Liver (tissue), 9 donors: ENCODE measurements around the gene DDIAS. TPM values are rescaled to one million over a fixed set of nuclear protein-coding genes. Genes with fewer than 3 reads are reported as not detected.

Experiments
- DNase-seq: peaks from one replicate; pipeline ENCODE4 v3.0.0-alpha.2; 2017; ENCODE audit warnings: low spot score
- H3K27ac ChIP-seq, 2 donors: one replicate each; pipeline ENCODE4 v1.7.0; 2013; ENCODE audit warnings: inconsistent platforms in 2 of 2, low read length in 2 of 2, control low read depth in 1 of 2, low read depth in 1 of 2, mild to moderate bottlenecking in 1 of 2
- H3K27me3 ChIP-seq, 4 donors: one replicate each; pipeline versions ENCODE4 v1.6.1 to v1.7.0; 2013; ENCODE audit warnings: low read length in 3 of 4, inconsistent platforms in 1 of 4, mild to moderate bottlenecking in 1 of 4, moderate library complexity in 1 of 4; ENCODE audit not compliant: control insufficient read depth in 4 of 4, insufficient read depth in 4 of 4
- H3K36me3 ChIP-seq, 4 donors: one replicate each; pipeline versions ENCODE4 v1.6.1 to v1.7.0; 2013; ENCODE audit warnings: low read length in 3 of 4, mild to moderate bottlenecking in 3 of 4, low read depth in 1 of 4, moderate library complexity in 1 of 4; ENCODE audit not compliant: control insufficient read depth in 4 of 4, insufficient read depth in 3 of 4
- H3K4me1 ChIP-seq, 4 donors: one replicate each; pipeline versions ENCODE4 v1.6.1 to v1.7.0; 2013; ENCODE audit warnings: low read length in 3 of 4, mild to moderate bottlenecking in 3 of 4, moderate library complexity in 1 of 4; ENCODE audit not compliant: control insufficient read depth in 4 of 4, insufficient read depth in 4 of 4
- H3K4me3 ChIP-seq, 3 donors: one replicate each; pipeline versions ENCODE4 v1.6.1 to v1.7.0; 2013; ENCODE audit warnings: low read length in 3 of 3, control low read depth in 1 of 3, low read depth in 1 of 3, mild to moderate bottlenecking in 1 of 3
- H3K9ac ChIP-seq, 2 donors: one replicate each; pipeline ENCODE4 v1.7.0; 2013; ENCODE audit warnings: low read length in 2 of 2, mild to moderate bottlenecking in 2 of 2, moderate library complexity in 2 of 2, control low read depth in 1 of 2, low read depth in 1 of 2
- H3K9me3 ChIP-seq, 4 donors: one replicate each; pipeline versions ENCODE4 v1.6.1 to v1.7.0; 2013; ENCODE audit warnings: low read length in 3 of 4; ENCODE audit not compliant: control insufficient read depth in 4 of 4
- EGR1 ChIP-seq, 2 donors: IDR thresholded peaks; 2 replicates each; pipeline ENCODE4 v1.6.1; 2016 to 2018; ENCODE audit warnings: antibody characterized with exemption in 2 of 2, low read depth in 2 of 2
- FOXA2 ChIP-seq: IDR thresholded peaks from 2 replicates; pipeline ENCODE4 v1.6.1; 2016; ENCODE audit warnings: antibody characterized with exemption
- GABPA ChIP-seq, 2 donors: IDR thresholded peaks in 1 of 2; conservative IDR thresholded peaks in 1 of 2; 2 replicates each; pipeline ENCODE4 v1.6.1; 2016; ENCODE audit warnings: antibody characterized with exemption in 2 of 2, mild to moderate bottlenecking in 1 of 2, moderate library complexity in 1 of 2
- HNF4G ChIP-seq: IDR thresholded peaks from 2 replicates; pipeline ENCODE4 v1.6.1; 2016; ENCODE audit warnings: antibody characterized with exemption
- NR2F2 ChIP-seq: IDR thresholded peaks from 2 replicates; pipeline ENCODE4 v1.6.1; 2016; ENCODE audit warnings: antibody characterized with exemption
- RAD21 ChIP-seq, 2 donors: IDR thresholded peaks; 2 replicates each; pipeline ENCODE4 v1.6.1; 2016; ENCODE audit warnings: antibody characterized with exemption in 2 of 2, mild to moderate bottlenecking in 2 of 2
- REST ChIP-seq: IDR thresholded peaks from 2 replicates; pipeline ENCODE4 v1.6.1; 2016; ENCODE audit warnings: antibody characterized with exemption, mild to moderate bottlenecking
- RXRA ChIP-seq, 2 donors: IDR thresholded peaks; 2 replicates each; pipeline ENCODE4 v1.6.1; 2017 to 2018; ENCODE audit warnings: antibody characterized with exemption in 2 of 2, mild to moderate bottlenecking in 1 of 2
- YY1 ChIP-seq: IDR thresholded peaks from 2 replicates; pipeline ENCODE4 v1.6.1; 2016; ENCODE audit warnings: antibody characterized with exemption, mild to moderate bottlenecking
- WGBS: extraction: QIAGEN DNeasy Blood & Tissue Kit; methylation state at CpG from one replicate; pipeline ENCODE4 v1.1.7; 2013; 5-methylcytosine and 5-hydroxymethylcytosine counted together
- polyA plus RNA-seq, 2 donors: library from polyadenylated mRNA; stranded (reverse) in 1 of 2; unstranded in 1 of 2; fragments of 200-250 nt in 1 of 2; fragments of >200 nt in 1 of 2; fragmentation: Nextera tagmentation in 1 of 2; extraction: Ambion mirVana in 1 of 2; gene quantifications; one replicate each; pipeline versions ENCODE4 v1.2.1 to v1.2.3, GENCODE V29; 2013 to 2015
- total RNA-seq, 2 donors: library from RNA; depleted of rRNA; stranded (reverse); fragments of >200 nt; gene quantifications; one replicate each; pipeline ENCODE4 v1.2.3, GENCODE V29; 2014
- TF ChIP-seq, protein P1 (sequence below): IDR thresholded peaks from 2 replicates; pipeline ENCODE4 v1.6.1; 2016; ENCODE audit warnings: antibody characterized with exemption
- TF ChIP-seq, protein P2 (sequence below): IDR thresholded peaks from 2 replicates; pipeline ENCODE4 v1.6.1; 2016; ENCODE audit warnings: antibody characterized with exemption
- donor health status: healthy.
- donor health status: healthy.
- donor health status: healthy.
- donor health status: healthy.
- donor health status: healthy.

Gene DDIAS
- total and polyA plus RNA-seq, 4 donors, result 0.25 to 8.4 (median 0.47) TPM

DNA sequence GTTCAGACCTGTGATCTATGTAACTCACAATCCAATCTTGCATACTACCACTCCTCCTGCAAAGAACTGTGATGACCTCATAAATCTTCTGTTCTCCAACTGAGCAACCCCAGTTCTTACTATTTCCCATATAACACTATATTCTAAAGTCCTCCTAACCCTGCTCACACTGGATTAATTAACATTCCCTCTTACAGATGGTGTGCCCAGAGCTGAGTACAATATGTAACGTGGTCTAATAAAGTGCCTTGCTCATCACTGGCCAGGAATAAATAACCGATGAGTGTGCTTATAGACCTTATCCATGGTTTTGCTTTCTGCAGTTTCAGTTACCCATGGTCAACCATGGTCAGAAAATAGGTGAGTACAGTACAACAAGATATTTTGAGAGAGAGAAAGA lies 29.9 kb upstream of the DDIAS start:
- Histone ChIP-seq H3K9me3 (no peaks in the 10 kb centered on the region), H3K9ac (no peak overlapping the region), H3K4me1 (peaks cover 0 to 7% (median 3%) of the 10 kb centered on the region in 4 donors), H3K4me3 (no peak overlapping the region), H3K27ac (no peak overlapping the region), H3K36me3 (no peaks in the 10 kb centered on the region), H3K27me3 (no peaks in the 10 kb centered on the region)
- 97% methylated on average over 2 of the region's 2 CpGs for WGBS
- no peak for TF ChIP-seq HNF4G
- TF ChIP-seq, protein P1, sequence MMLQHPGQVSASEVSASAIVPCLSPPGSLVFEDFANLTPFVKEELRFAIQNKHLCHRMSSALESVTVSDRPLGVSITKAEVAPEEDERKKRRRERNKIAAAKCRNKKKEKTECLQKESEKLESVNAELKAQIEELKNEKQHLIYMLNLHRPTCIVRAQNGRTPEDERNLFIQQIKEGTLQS, result no peak
- no peak for TF ChIP-seq YY1
- TF ChIP-seq GABPA (IDR thresholded peaks at IDR 0.05 in 1 of 2, conservative IDR thresholded peaks at IDR 0.05 in 1 of 2), result no peak
- TF ChIP-seq EGR1 (IDR thresholded peaks at IDR 0.05; ENCODE audit: low read depth in 2 of 2), result no peak
- TF ChIP-seq, protein P2, sequence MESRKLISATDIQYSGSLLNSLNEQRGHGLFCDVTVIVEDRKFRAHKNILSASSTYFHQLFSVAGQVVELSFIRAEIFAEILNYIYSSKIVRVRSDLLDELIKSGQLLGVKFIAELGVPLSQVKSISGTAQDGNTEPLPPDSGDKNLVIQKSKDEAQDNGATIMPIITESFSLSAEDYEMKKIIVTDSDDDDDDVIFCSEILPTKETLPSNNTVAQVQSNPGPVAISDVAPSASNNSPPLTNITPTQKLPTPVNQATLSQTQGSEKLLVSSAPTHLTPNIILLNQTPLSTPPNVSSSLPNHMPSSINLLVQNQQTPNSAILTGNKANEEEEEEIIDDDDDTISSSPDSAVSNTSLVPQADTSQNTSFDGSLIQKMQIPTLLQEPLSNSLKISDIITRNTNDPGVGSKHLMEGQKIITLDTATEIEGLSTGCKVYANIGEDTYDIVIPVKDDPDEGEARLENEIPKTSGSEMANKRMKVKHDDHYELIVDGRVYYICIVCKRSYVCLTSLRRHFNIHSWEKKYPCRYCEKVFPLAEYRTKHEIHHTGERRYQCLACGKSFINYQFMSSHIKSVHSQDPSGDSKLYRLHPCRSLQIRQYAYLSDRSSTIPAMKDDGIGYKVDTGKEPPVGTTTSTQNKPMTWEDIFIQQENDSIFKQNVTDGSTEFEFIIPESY, result no peak
- DNase-seq, result no peak

DNA sequence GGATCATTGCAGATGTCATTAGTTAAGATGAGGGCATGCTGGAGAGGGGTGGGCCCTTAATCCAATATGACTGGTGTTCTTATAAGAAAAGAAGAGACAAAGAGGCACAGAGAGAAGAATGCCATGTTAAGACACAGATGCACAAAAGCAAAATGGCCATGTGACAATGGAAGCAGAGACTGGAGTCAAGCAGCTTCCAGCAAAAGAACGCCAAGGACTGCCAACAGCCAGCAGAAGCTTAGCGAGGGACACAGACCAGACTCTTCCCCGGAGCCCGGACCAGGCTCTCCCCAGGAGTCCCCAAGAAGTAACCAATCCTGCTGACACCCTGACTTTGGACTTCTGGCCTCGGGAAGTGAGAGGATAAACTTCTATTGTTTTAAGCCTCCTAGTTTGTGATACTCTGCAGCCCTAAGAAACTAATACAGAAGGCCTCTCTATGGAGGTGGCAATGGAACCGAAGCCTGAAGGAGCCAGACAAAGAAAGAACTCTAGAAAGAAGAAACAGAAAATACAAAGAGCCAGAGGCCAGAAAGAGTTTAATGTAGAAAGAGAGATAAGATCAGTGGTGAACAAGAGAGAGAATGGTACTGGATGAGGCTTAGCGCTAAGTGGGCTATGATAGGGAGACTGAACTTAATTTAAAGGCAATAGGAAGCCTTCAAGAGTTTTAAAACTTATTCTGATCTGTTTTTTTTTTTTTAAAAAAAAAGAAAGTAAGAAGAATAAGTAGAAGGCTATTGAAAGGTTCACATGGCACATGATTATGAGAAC lies 29.0 kb upstream of the DDIAS start:
- DNase-seq, result no peak
- no peak for TF ChIP-seq REST
- TF ChIP-seq RAD21 (IDR thresholded peaks at IDR 0.05), result no peak
- no peaks in the 10 kb centered on the region for H3K27me3 ChIP-seq
- WGBS, result 84% methylated on average over 7 of the region's 7 CpGs
- no peak overlapping the region for H3K9ac ChIP-seq
- no peaks in the 10 kb centered on the region for H3K36me3 ChIP-seq
- H3K9me3 ChIP-seq, result no peaks in the 10 kb centered on the region
- no peak overlapping the region for H3K4me3 ChIP-seq
- peaks cover 0 to 7% (median 3%) of the 10 kb centered on the region in 4 donors for H3K4me1 ChIP-seq
- no peak overlapping the region for H3K27ac ChIP-seq

- Histone ChIP-seq H3K9ac (no peak overlapping the region), H3K36me3 (no peaks in the 10 kb centered on the region), H3K9me3 (no peaks in the 10 kb centered on the region), H3K27ac (no peak overlapping the region), H3K4me1 (peaks cover 0 to 7% (median 3%) of the 10 kb centered on the region in 4 donors), H3K27me3 (no peaks in the 10 kb centered on the region), H3K4me3 (no peak overlapping the region)
- WGBS, result 79% methylated on average over 5 of the region's 5 CpGs
- TF ChIP-seq RXRA (IDR thresholded peaks at IDR 0.05), result no peak
- no peak for TF ChIP-seq FOXA2
- no peak for TF ChIP-seq GABPA (IDR thresholded peaks at IDR 0.05 in 1 of 2, conservative IDR thresholded peaks at IDR 0.05 in 1 of 2)
- TF ChIP-seq NR2F2, result peak; percentile 65
- DNase-seq, result no peak
Measured at GRCh38 chr11:82873919-82874333, 27.6 kb upstream of the DDIAS start.
